KMS-11 (cell line): ENCODE results near the gene ADGRB3.

ENCODE experiments used
- H2AFZ ChIP-seq: fragments of 200-600 bp; sonication (generic); 2 replicates; pipeline ENCODE4 v1.6.1; 2016; ENCODE audit warnings: antibody characterized with exemption, mixed run types, low read depth
- H3K27ac ChIP-seq: fragments of 200-600 bp; sonication (generic); 2 replicates; pipeline ENCODE4 v1.6.1; 2016; ENCODE audit warnings: mild to moderate bottlenecking, mixed run types
- H3K27me3 ChIP-seq: fragments of 200-600 bp; sonication (generic); 2 replicates; pipeline ENCODE4 v1.6.1; 2017; ENCODE audit warnings: mild to moderate bottlenecking, low read depth, mixed run types, moderate library complexity; ENCODE audit not compliant: insufficient read depth
- H3K36me3 ChIP-seq: fragments of 200-600 bp; sonication (generic); 2 replicates; pipeline ENCODE4 v1.6.1; 2017; ENCODE audit warnings: mild to moderate bottlenecking, mixed run types; ENCODE audit not compliant: insufficient read depth
- H3K4me1 ChIP-seq: fragments of 200-600 bp; sonication (generic); 2 replicates; pipeline ENCODE4 v1.6.1; 2016; ENCODE audit warnings: mild to moderate bottlenecking, low read depth, mixed run types; ENCODE audit not compliant: poor library complexity, severe bottlenecking
- H3K4me2 ChIP-seq: fragments of 200-600 bp; sonication (generic); 2 replicates; pipeline ENCODE4 v1.7.0; 2016; ENCODE audit warnings: mild to moderate bottlenecking, mixed run types
- H3K4me3 ChIP-seq: fragments of 200-600 bp; sonication (generic); IDR thresholded peaks from 2 replicates; pipeline ENCODE4 v1.6.1; 2017; ENCODE audit warnings: low read depth, low read length, mixed read lengths; ENCODE audit not compliant: insufficient read depth
- H3K79me2 ChIP-seq: fragments of 200-600 bp; sonication (generic); 2 replicates; pipeline ENCODE4 v1.6.1; 2016; ENCODE audit warnings: low read depth, mixed run types; ENCODE audit not compliant: insufficient read depth
- H3K9ac ChIP-seq: fragments of 200-600 bp; sonication (generic); 2 replicates; pipeline ENCODE4 v1.6.1; 2016; ENCODE audit warnings: mild to moderate bottlenecking, mixed run types
- H4K20me1 ChIP-seq: fragments of 200-600 bp; sonication (generic); 2 replicates; pipeline ENCODE4 v1.6.1; 2016; ENCODE audit warnings: mild to moderate bottlenecking, mixed run types; ENCODE audit not compliant: insufficient read depth
- TF ChIP-seq, protein P1 (sequence below): fragments of 200-600 bp; sonication (generic); conservative IDR thresholded peaks from 2 replicates; pipeline ENCODE4 v1.6.1; 2017; ENCODE audit warnings: low read depth, mild to moderate bottlenecking, antibody characterized with exemption, low read length, moderate library complexity, mixed read lengths

Gene ADGRB3

DNA sequence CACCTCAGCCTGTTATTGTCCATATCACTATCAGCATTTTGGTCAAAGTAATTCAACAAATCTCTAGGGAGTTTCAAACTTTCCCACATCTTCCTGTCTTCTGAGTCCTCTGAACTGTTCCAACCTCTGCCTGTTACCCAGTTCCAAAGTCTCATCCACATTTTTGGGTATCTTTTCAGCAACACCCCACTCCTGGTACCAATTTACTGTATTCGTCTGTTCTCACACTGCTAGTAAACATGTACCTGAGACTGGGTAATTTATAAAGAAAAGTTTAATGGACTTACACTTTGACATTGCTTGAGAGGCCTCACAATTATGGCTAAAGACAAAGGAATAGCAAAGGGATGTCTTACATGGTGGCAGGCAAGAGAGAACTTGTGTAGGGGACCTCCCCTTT lies 224.2 kb downstream of the ADGRB3 start:
- Histone ChIP-seq H4K20me1 (no peaks in the 10 kb centered on the region), H3K4me1 (no peaks in the 10 kb centered on the region), H3K36me3 (no peaks in the 10 kb centered on the region), H3K4me2 (no peak overlapping the region), H3K79me2 (no peaks in the 10 kb centered on the region), H3K27me3 (no peaks in the 10 kb centered on the region), H3K9ac (no peak overlapping the region), H3K27ac (no peak overlapping the region), H3K4me3 (no peak overlapping the region), H2AFZ (no peak overlapping the region)
- TF ChIP-seq, protein P1, sequence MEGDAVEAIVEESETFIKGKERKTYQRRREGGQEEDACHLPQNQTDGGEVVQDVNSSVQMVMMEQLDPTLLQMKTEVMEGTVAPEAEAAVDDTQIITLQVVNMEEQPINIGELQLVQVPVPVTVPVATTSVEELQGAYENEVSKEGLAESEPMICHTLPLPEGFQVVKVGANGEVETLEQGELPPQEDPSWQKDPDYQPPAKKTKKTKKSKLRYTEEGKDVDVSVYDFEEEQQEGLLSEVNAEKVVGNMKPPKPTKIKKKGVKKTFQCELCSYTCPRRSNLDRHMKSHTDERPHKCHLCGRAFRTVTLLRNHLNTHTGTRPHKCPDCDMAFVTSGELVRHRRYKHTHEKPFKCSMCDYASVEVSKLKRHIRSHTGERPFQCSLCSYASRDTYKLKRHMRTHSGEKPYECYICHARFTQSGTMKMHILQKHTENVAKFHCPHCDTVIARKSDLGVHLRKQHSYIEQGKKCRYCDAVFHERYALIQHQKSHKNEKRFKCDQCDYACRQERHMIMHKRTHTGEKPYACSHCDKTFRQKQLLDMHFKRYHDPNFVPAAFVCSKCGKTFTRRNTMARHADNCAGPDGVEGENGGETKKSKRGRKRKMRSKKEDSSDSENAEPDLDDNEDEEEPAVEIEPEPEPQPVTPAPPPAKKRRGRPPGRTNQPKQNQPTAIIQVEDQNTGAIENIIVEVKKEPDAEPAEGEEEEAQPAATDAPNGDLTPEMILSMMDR = no peak

DNA sequence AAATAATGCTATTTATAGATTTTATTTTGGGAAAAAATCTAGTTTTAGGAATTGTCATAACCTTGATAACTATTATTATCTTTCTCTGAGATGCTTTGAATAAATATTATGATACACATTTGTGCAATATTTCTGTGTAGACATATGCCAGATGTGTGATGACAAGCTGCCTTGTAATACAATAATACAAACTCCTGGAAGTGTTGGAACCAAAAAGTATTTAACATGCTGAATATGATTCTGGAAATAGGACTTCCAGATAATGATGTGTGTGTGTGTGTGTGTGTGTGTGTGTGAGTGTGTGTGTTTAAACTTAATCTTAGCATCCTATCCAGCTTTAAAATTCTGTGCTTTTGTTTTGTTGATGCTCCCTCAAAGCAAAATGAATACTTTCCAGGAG lies 233.6 kb downstream of the ADGRB3 start:
- H3K36me3 ChIP-seq = no peaks in the 10 kb centered on the region
- H2AFZ ChIP-seq = no peak overlapping the region
- H3K9ac ChIP-seq = no peak overlapping the region
- H3K27ac ChIP-seq = no peak overlapping the region
- no peaks in the 10 kb centered on the region for H3K79me2 ChIP-seq
- TF ChIP-seq, protein P1 = no peak
- H4K20me1 ChIP-seq = no peaks in the 10 kb centered on the region
- no peak overlapping the region for H3K4me2 ChIP-seq
- no peaks in the 10 kb centered on the region for H3K27me3 ChIP-seq
- H3K4me3 ChIP-seq = no peak overlapping the region
- no peaks in the 10 kb centered on the region for H3K4me1 ChIP-seq

DNA sequence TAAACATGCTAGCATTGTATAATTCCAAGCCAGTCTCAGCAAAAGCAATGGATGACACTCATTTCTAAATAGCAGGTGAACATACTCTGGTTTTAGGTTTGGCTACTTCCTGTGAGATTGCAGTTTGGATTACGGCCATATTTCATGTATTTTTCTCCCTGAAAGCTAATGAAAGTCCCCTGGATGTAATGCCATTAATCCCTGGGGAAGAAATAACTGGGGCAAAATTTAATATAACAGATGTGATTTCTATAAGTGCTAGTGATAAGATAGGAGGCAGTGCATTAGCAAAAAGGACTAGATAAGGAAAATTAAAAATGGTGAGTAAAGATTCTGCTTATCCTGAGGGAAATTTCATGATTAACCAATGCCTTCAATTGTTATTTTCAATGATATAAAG lies 238.2 kb downstream of the ADGRB3 start:
- no peaks in the 10 kb centered on the region for H3K36me3 ChIP-seq
- H3K4me1 ChIP-seq = no peaks in the 10 kb centered on the region
- H3K4me3 ChIP-seq = no peak overlapping the region

DNA sequence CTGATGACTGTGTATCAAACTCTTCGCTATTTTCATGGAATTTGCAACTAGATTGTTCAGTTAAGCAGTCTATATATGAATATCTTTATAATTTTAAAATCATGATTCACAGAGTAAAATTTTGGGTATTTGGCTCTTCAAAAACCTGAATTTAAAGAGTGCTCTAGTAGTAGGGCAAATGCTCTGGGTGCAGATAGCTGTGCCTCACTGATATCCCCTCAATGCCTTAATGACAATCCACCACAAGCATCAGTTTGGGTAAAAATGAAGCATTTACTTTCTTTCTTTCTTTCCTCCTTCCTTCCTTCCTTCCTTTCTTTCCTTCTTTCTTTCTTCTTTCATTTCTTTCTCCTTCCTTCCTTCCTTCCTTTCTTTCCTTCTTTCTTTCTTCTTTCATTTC lies 239.7 kb downstream of the ADGRB3 start:
- TF ChIP-seq, protein P1 = no peak
- Histone ChIP-seq H2AFZ (no peak overlapping the region), H3K4me3 (no peak overlapping the region), H3K36me3 (no peaks in the 10 kb centered on the region), H3K4me2 (no peak overlapping the region), H3K79me2 (no peaks in the 10 kb centered on the region), H3K27ac (no peak overlapping the region), H3K9ac (no peak overlapping the region), H3K4me1 (no peaks in the 10 kb centered on the region), H4K20me1 (no peaks in the 10 kb centered on the region), H3K27me3 (no peaks in the 10 kb centered on the region)

More for the DNA sequence above, 238.2 kb downstream of the ADGRB3 start:
- Histone ChIP-seq H3K27ac (no peak overlapping the region), H4K20me1 (no peaks in the 10 kb centered on the region), H2AFZ (no peak overlapping the region), H3K4me2 (no peak overlapping the region), H3K27me3 (no peaks in the 10 kb centered on the region), H3K9ac (no peak overlapping the region), H3K79me2 (no peaks in the 10 kb centered on the region)
- TF ChIP-seq, protein P1 = no peak
